H1 (cell line): Measurements from ENCODE around the gene CELA2A. TPM values are rescaled to one million over a fixed set of nuclear protein-coding genes. Genes with fewer than 3 reads are reported as not detected.

ENCODE experiments used
- CTCF ChIA-PET: fragments of 300-600 bp; sonication (Branson Sonifier 250); formaldehyde crosslinking; loops from one replicate; lab custom pipeline; 2021; ENCODE audit not compliant: partially characterized antibody; lab: Charles Lee
- POLR2A ChIA-PET: fragments of 300-600 bp; sonication (Branson Sonifier 250); formaldehyde crosslinking; loops from one replicate; lab custom pipeline; 2021; ENCODE audit warnings: inconsistent platforms; ENCODE audit not compliant: partially characterized antibody; lab: Charles Lee
- DNase-seq, 2 experiments: peaks; one replicate each; pipeline versions ENCODE4 v3.0.0 to v3.0.0-alpha.2; 2010 to 2022; ENCODE audit warnings: low spot score in 2 of 2, low read depth in 1 of 2, mixed read lengths in 1 of 2
- FAIRE-seq: peaks from 2 replicates; lab custom pipeline; 2011; peaks lifted over from hg19 to GRCh38; lab: Jason Lieb, UNC
- H2AFZ ChIP-seq: 2 replicates; pipeline ENCODE4 v1.8.1; 2012; ENCODE audit warnings: low read length, inconsistent platforms
- H2AK5ac ChIP-seq: 2 replicates; pipeline ENCODE4 v1.6.1; 2013; ENCODE audit warnings: low read depth, low read length
- H2BK120ac ChIP-seq: replicated peaks from 2 replicates; pipeline ENCODE3; 2013; ENCODE audit warnings: low read depth, low read length, inconsistent platforms
- H2BK12ac ChIP-seq: 2 replicates; pipeline ENCODE4 v1.6.1; 2013; ENCODE audit warnings: low read depth, low read length
- H2BK15ac ChIP-seq: 2 replicates; pipeline ENCODE4 v1.6.1; 2013; ENCODE audit warnings: low read length
- H2BK20ac ChIP-seq: 2 replicates; pipeline ENCODE4 v1.6.1; 2013; ENCODE audit warnings: low read length
- H2BK5ac ChIP-seq: 2 replicates; pipeline ENCODE4 v1.6.1; 2013; ENCODE audit warnings: low read depth, low read length
- H3K14ac ChIP-seq: 2 replicates; pipeline ENCODE4 v1.6.1; 2013; ENCODE audit warnings: inconsistent platforms; ENCODE audit not compliant: insufficient read length
- H3K18ac ChIP-seq: 2 replicates; pipeline ENCODE4 v1.6.1; 2013; ENCODE audit warnings: low read length; ENCODE audit errors: extremely low read depth
- H3K23ac ChIP-seq: 2 replicates; pipeline ENCODE4 v1.6.1; 2013; ENCODE audit warnings: inconsistent platforms; ENCODE audit not compliant: insufficient read length
- H3K23me2 ChIP-seq: 2 replicates; pipeline ENCODE4 v1.6.1; 2013; ENCODE audit warnings: low read depth, low read length
- H3K27ac ChIP-seq: 2 replicates; pipeline ENCODE4 v1.6.1; 2011; ENCODE audit warnings: low read depth, low read length, inconsistent platforms
- H3K27me3 ChIP-seq, 4 experiments: replicated peaks in 1 of 4; 1 replicate in 1 of 4; 2 replicates in 3 of 4; pipeline versions ENCODE4 v1.6.1 to v1.8.1; 2011 to 2013; ENCODE audit warnings: low read length in 3 of 4, mild to moderate bottlenecking in 3 of 4, inconsistent platforms in 2 of 4, mixed read lengths in 2 of 4, moderate library complexity in 1 of 4; ENCODE audit not compliant: control insufficient read depth in 3 of 4, insufficient read depth in 3 of 4; ENCODE audit errors: extremely low read depth in 1 of 4
- H3K36me3 ChIP-seq, 4 experiments: 2 replicates each; pipeline versions ENCODE4 v1.6.1 to v1.8.1; 2011 to 2013; ENCODE audit warnings: mild to moderate bottlenecking in 4 of 4, low read length in 3 of 4, moderate library complexity in 2 of 4, control low read depth in 1 of 4, inconsistent platforms in 1 of 4; ENCODE audit not compliant: insufficient read depth in 4 of 4, control insufficient read depth in 2 of 4
- H3K4ac ChIP-seq: replicated peaks from 2 replicates; pipeline ENCODE3; 2013; ENCODE audit warnings: low read length, low read depth, mixed read lengths, inconsistent platforms; ENCODE audit not compliant: insufficient read length
- H3K4me1 ChIP-seq, 4 experiments: replicated peaks in 1 of 4; 1 replicate in 1 of 4; 2 replicates in 3 of 4; pipeline versions ENCODE4 v1.6.1 to v1.8.1; 2011 to 2013; ENCODE audit warnings: low read length in 3 of 4, inconsistent platforms in 2 of 4, mixed read lengths in 1 of 4; ENCODE audit not compliant: insufficient read depth in 4 of 4, control insufficient read depth in 3 of 4
- H3K4me2 ChIP-seq, 2 experiments: 2 replicates each; pipeline versions ENCODE4 v1.6.1 to v1.8.1; 2011 to 2013; ENCODE audit warnings: low read depth in 2 of 2, low read length in 2 of 2, control low read depth in 1 of 2, inconsistent platforms in 1 of 2, mild to moderate bottlenecking in 1 of 2; ENCODE audit not compliant: insufficient read depth in 1 of 2
- H3K4me3 ChIP-seq, 4 experiments: fragments of 200-600, 300-600 bp in 1 of 4; sonication (generic), shearing (Covaris generic), sonication (Bioruptor Twin) in 1 of 4; 2 replicates each; pipeline versions ENCODE4 v1.5.1 to v1.8.1; 2011 to 2016; ENCODE audit warnings: low read length in 4 of 4, low read depth in 3 of 4, control low read depth in 2 of 4, inconsistent platforms in 2 of 4, mild to moderate bottlenecking in 2 of 4, mixed read lengths in 1 of 4, moderate library complexity in 1 of 4; ENCODE audit not compliant: insufficient read depth in 2 of 4; ENCODE audit errors: extremely low read depth in 1 of 4
- H3K56ac ChIP-seq: replicated peaks from 2 replicates; pipeline ENCODE3; 2013; ENCODE audit warnings: low read depth, mild to moderate bottlenecking, mixed read lengths, low read length, inconsistent platforms; ENCODE audit not compliant: insufficient read length
- H3K79me1 ChIP-seq: 2 replicates; pipeline ENCODE4 v1.6.1; 2013; ENCODE audit warnings: low read depth, low read length, control low read depth
- H3K79me2 ChIP-seq, 2 experiments: 2 replicates each; pipeline versions ENCODE4 v1.6.1 to v1.8.1; 2012 to 2013; ENCODE audit warnings: low read length in 2 of 2, mild to moderate bottlenecking in 2 of 2, inconsistent platforms in 1 of 2; ENCODE audit not compliant: insufficient read depth in 2 of 2, control insufficient read depth in 1 of 2
- H3K9ac ChIP-seq, 4 experiments: replicated peaks in 1 of 4; 1 replicate in 1 of 4; 2 replicates in 3 of 4; pipeline versions ENCODE4 v1.6.1 to v1.8.1; 2011 to 2013; ENCODE audit warnings: low read depth in 3 of 4, low read length in 3 of 4, control low read depth in 2 of 4, mild to moderate bottlenecking in 2 of 4, moderate library complexity in 2 of 4, inconsistent platforms in 1 of 4; ENCODE audit errors: extremely low read depth in 1 of 4
- H3K9me3 ChIP-seq, 2 experiments: 2 replicates each; pipeline versions ENCODE4 v1.6.1 to v1.8.1; 2012 to 2013; ENCODE audit warnings: mild to moderate bottlenecking in 2 of 2, moderate library complexity in 2 of 2, control low read depth in 1 of 2, inconsistent platforms in 1 of 2, low read depth in 1 of 2, low read length in 1 of 2, mixed read lengths in 1 of 2; ENCODE audit not compliant: insufficient read depth in 2 of 2
- H4K20me1 ChIP-seq, 2 experiments: replicated peaks in 1 of 2; 2 replicates each; pipeline versions ENCODE3 to v1.8.1; 2011 to 2013; ENCODE audit warnings: inconsistent platforms in 2 of 2, low read length in 2 of 2, mild to moderate bottlenecking in 1 of 2; ENCODE audit not compliant: insufficient read depth in 2 of 2, control insufficient read depth in 1 of 2
- H4K5ac ChIP-seq: 2 replicates; pipeline ENCODE4 v1.6.1; 2013; ENCODE audit warnings: low read length, low read depth, mixed read lengths, inconsistent platforms; ENCODE audit not compliant: insufficient read length
- H4K8ac ChIP-seq: 2 replicates; pipeline ENCODE4 v1.8.0; 2013; ENCODE audit warnings: mild to moderate bottlenecking, moderate library complexity, low read length, inconsistent platforms; ENCODE audit not compliant: insufficient read depth; ENCODE audit errors: extremely low read depth
- H4K91ac ChIP-seq: replicated peaks from 2 replicates; pipeline ENCODE3; 2013; ENCODE audit warnings: low read length, mixed read lengths, inconsistent platforms; ENCODE audit not compliant: insufficient read length
- KDM5A ChIP-seq: fragments of 200-600 bp; IDR thresholded peaks from 2 replicates; pipeline ENCODE4 v1.7.1; 2012; ENCODE audit warnings: mild to moderate bottlenecking, low read length, inconsistent platforms, mixed read lengths
- WGBS, 2 experiments: shearing (Covaris generic) in 1 of 2; methylation state at CpG; one replicate each; pipeline versions ENCODE4 v1.1.6 to v1.1.7; 2013 to 2015; ENCODE audit warnings: low lambda C conversion rate in 2 of 2, mixed read lengths in 2 of 2, inconsistent platforms in 1 of 2, low coverage in 1 of 2, missing lambda C conversion rate in 1 of 2; ENCODE audit not compliant: insufficient replicate concordance in 2 of 2, insufficient coverage in 1 of 2, insufficient read length in 1 of 2; ENCODE audit errors: extremely low coverage in 1 of 2, missing lambda C conversion rate in 1 of 2; 5-methylcytosine and 5-hydroxymethylcytosine counted together
- polyA plus RNA-seq, 7 experiments: library from polyadenylated mRNA; depleted of rRNA in 3 of 7; stranded (reverse) in 5 of 7; unstranded in 2 of 7; fragments of >200 nt in 5 of 7; fragments of 200-250 nt in 2 of 7; gene quantifications; 1 replicate in 5 of 7; 2 replicates in 1 of 7; 4 replicates in 1 of 7; pipeline versions ENCODE4 v1.2.1 to v1.2.3, GENCODE V29; 2011 to 2013; ENCODE audit warnings: missing spikeins in 2 of 7, mixed read lengths in 2 of 7
- total RNA-seq: library from RNA; stranded (reverse); fragmentation: NEBNext Ultra II Directional; extraction: Animal tissue kit (Norgen Biotek cat#: 25700); gene quantifications from 2 replicates; pipeline ENCODE4 v1.2.1, GENCODE V29; 2021

Gene CELA2A
- total and polyA plus RNA-seq, 2 of the 8 experiments (the other 6 are each of a cell fraction or from before 2014, with no cell fraction given): not detected

- no peak for TF ChIP-seq KDM5A
- H2BK20ac ChIP-seq: no peak overlapping the region
- no peak overlapping the region for H4K8ac ChIP-seq
- no peak overlapping the region for H3K14ac ChIP-seq
- no peak overlapping the region for H3K27ac ChIP-seq
- no peaks in the 10 kb centered on the region for H3K79me1 ChIP-seq
- no peaks in the 10 kb centered on the region for H3K9me3 ChIP-seq
- POLR2A ChIA-PET: no interaction called here
- H4K20me1 ChIP-seq: no peaks in the 10 kb centered on the region
- DNase-seq (no peak), FAIRE-seq (no peak)
- no peak overlapping the region for H2AK5ac ChIP-seq
- H3K79me2 ChIP-seq: no peaks in the 10 kb centered on the region
- 93% methylated on average over 6 of the region's 6 CpGs; no CpG with 5 or more reads in 1 of the 2 experiments for WGBS, 2 experiments
- CTCF ChIA-PET: no interaction called here
- no peak overlapping the region for H3K4me3 ChIP-seq
- no peak overlapping the region for H3K4me2 ChIP-seq
- no peaks in the 10 kb centered on the region for H3K4me1 ChIP-seq
- no peak overlapping the region for H3K18ac ChIP-seq
- no peak overlapping the region for H3K23ac ChIP-seq
- H2BK120ac ChIP-seq: no peak overlapping the region
- no peak overlapping the region for H3K9ac ChIP-seq
- no peak overlapping the region for H4K91ac ChIP-seq
- no peak overlapping the region for H3K4ac ChIP-seq
- no peak overlapping the region for H2BK12ac ChIP-seq
- H2AFZ ChIP-seq: no peak overlapping the region
- no peak overlapping the region for H2BK5ac ChIP-seq
- H3K36me3 ChIP-seq: no peaks in the 10 kb centered on the region
- no peak overlapping the region for H3K56ac ChIP-seq
- no peak overlapping the region for H4K5ac ChIP-seq
- H3K23me2 ChIP-seq: no peaks in the 10 kb centered on the region
- no peaks in the 10 kb centered on the region for H3K27me3 ChIP-seq
- no peak overlapping the region for H2BK15ac ChIP-seq
These were observed 5.4 kb upstream of the CELA2A start for GRCh38 chr1:15451014-15451722.
